ENCODE results near the gene HMGB4.

Gene HMGB4

GRCh38 chr1:33897092-33897725, 33.3 kb downstream of the HMGB4 start:
- no peak for TF ChIP-seq POLR2A (IDR thresholded peaks at IDR 0.05; ENCODE audit: low read depth, low read length)
- DNase-seq (ENCODE audit: insufficient read length, low spot score) (no peak), FAIRE-seq (no peak)

- no peak for DNase-seq (ENCODE audit: insufficient read length, low spot score)
- TF ChIP-seq POLR2A (IDR thresholded peaks at IDR 0.05; ENCODE audit: low read depth, low read length), result no peak
- FAIRE-seq, result no peak
These were observed 34.5 kb downstream of the HMGB4 start for GRCh38 chr1:33898406-33898805.

GRCh38 chr1:33898881-33899280, 35.0 kb downstream of the HMGB4 start:
- DNase-seq (ENCODE audit: insufficient read length, low spot score), result no peak
- FAIRE-seq, result no peak
- TF ChIP-seq POLR2A (IDR thresholded peaks at IDR 0.05; ENCODE audit: low read depth, low read length), result no peak

GRCh38 chr1:33899746-33900145, 35.9 kb downstream of the HMGB4 start:
- no peak for FAIRE-seq
- no peak for TF ChIP-seq POLR2A (IDR thresholded peaks at IDR 0.05; ENCODE audit: low read depth, low read length)
- DNase-seq (ENCODE audit: insufficient read length, low spot score), result no peak

- TF ChIP-seq POLR2A (IDR thresholded peaks at IDR 0.05; ENCODE audit: low read depth, low read length), result no peak
- FAIRE-seq (no peak), DNase-seq (ENCODE audit: insufficient read length, low spot score) (no peak)
These were observed 38.8 kb downstream of the HMGB4 start for GRCh38 chr1:33902486-33903209.

- FAIRE-seq (no peak), DNase-seq (ENCODE audit: insufficient read length, low spot score) (no peak)
- no peak for TF ChIP-seq POLR2A (IDR thresholded peaks at IDR 0.05; ENCODE audit: low read depth, low read length)
These were observed 39.3 kb downstream of the HMGB4 start for GRCh38 chr1:33903210-33903589.

GRCh38 chr1:33905241-33905640, 41.4 kb downstream of the HMGB4 start:
- TF ChIP-seq POLR2A (IDR thresholded peaks at IDR 0.05; ENCODE audit: low read depth, low read length), result no peak
- no peak for DNase-seq (ENCODE audit: insufficient read length, low spot score)
- no peak for FAIRE-seq

- DNase-seq (ENCODE audit: insufficient read length, low spot score), result no peak
- no peak for TF ChIP-seq POLR2A (IDR thresholded peaks at IDR 0.05; ENCODE audit: low read depth, low read length)
- no peak for FAIRE-seq
These were observed 42.3 kb downstream of the HMGB4 start for GRCh38 chr1:33906156-33906555.

GRCh38 chr1:33908324-33908956, 44.6 kb downstream of the HMGB4 start:
- FAIRE-seq (no peak), DNase-seq (ENCODE audit: insufficient read length, low spot score) (no peak)
- no peak for TF ChIP-seq POLR2A (IDR thresholded peaks at IDR 0.05; ENCODE audit: low read depth, low read length)
